Ovary (tissue), 9 donors: ENCODE measurements around the gene MARCO. TPM values are rescaled to one million over a fixed set of nuclear protein-coding genes. Genes with fewer than 3 reads are reported as not detected.

Experiments used
- DNase-seq, 5 donors: peaks; one replicate each; pipeline ENCODE4 v3.0.0-alpha.2; 2019 to 2020
- H3K27ac ChIP-seq, 2 donors: fragments of 200-600 bp; one replicate each; pipeline versions ENCODE4 v1.5.1 to v1.8.0; 2019 to 2022
- H3K27me3 ChIP-seq: fragments of 200-600 bp; one replicate; pipeline ENCODE4 v1.8.0; 2022
- H3K36me3 ChIP-seq: fragments of 200-600 bp; sonication (generic); one replicate; pipeline ENCODE4 v1.5.1; 2019
- H3K4me1 ChIP-seq: one replicate; pipeline ENCODE4 v1.8.1; 2013; ENCODE audit warnings: mild to moderate bottlenecking, moderate library complexity; ENCODE audit not compliant: insufficient read depth
- H3K4me3 ChIP-seq: fragments of 200-600 bp; sonication (generic); one replicate; pipeline ENCODE4 v1.5.1; 2017
- H3K9me3 ChIP-seq, 2 donors: fragments of 200-600 bp in 1 of 2; sonication (generic) in 1 of 2; one replicate each; pipeline versions ENCODE4 v1.5.1 to v1.8.1; 2013 to 2019; ENCODE audit warnings: mild to moderate bottlenecking in 1 of 2, moderate library complexity in 1 of 2
- EP300 ChIP-seq: sonication (generic); formaldehyde crosslinking; IDR thresholded peaks from one replicate; pipeline ENCODE4 v1.6.1; 2017; ENCODE audit warnings: antibody characterized with exemption
- POLR2A ChIP-seq: fragments of 450-650 bp; IDR thresholded peaks from one replicate; pipeline ENCODE4 v1.6.1; 2017; ENCODE audit warnings: antibody characterized with exemption, mild to moderate bottlenecking, moderate library complexity
- WGBS, 3 donors: extraction: QIAGEN DNeasy Blood & Tissue Kit in 1 of 3; methylation state at CpG; one replicate each; pipeline versions ENCODE4 v1.1.5 to v1.1.7; 2013 to 2017; 5-methylcytosine and 5-hydroxymethylcytosine counted together
- intact Hi-C, 4 donors: fragments of 100-400 bp; cut with DNase I; formaldehyde crosslinking; loops; one replicate each; pipeline versions ENCODE4 v1.11.0 to v1.15.1; 2022 to 2023
- polyA plus RNA-seq, 2 donors: library from polyadenylated mRNA; stranded (reverse); fragments of 200-250 nt in 1 of 2; fragments of 350-450 nt in 1 of 2; fragmentation: Illumina TruSeq in 1 of 2; extraction: RNeasy Lipid Tissue Mini Kit (QIAGEN cat#74804) in 1 of 2; gene quantifications; one replicate each; pipeline ENCODE4 v1.2.3, GENCODE V29; 2013 to 2014
- total RNA-seq, 7 donors: library from RNA; depleted of rRNA in 2 of 7; stranded (reverse); fragments of >200 nt in 2 of 7; fragmentation: NEBNext Ultra II Directional in 3 of 7; extraction: Animal tissue kit (Norgen Biotek cat#: 25700) in 3 of 7; gene quantifications; one replicate each; pipeline versions ENCODE4 v1.1.0 to v1.2.4, GENCODE V29; 2016 to 2023
- TF ChIP-seq, protein P1 (sequence below), 3 donors: fragments of 450-650 bp in 2 of 3; fragments of 200-600 bp in 1 of 3; IDR thresholded peaks; one replicate each; pipeline versions ENCODE4 v1.5.1 to v1.8.0; 2016 to 2022; ENCODE audit warnings: antibody characterized with exemption in 3 of 3, mild to moderate bottlenecking in 1 of 3
- donor health status: DM: no; HTN: no; CAD: no; lungs with moderate emphysema.
- donor health status: DM: no; HTN: no; CAD: no.
- donor health status: Bipolar disorder and iron deficiency.
- donor health status: DM: yes; HTN: yes; CAD: no.
- donor health status: DM: no; HTN: no; CAD: no.
- donor health status: DM: yes; HTN: yes; CAD: no.

MARCO gene
- total and polyA plus RNA-seq, 9 donors, result 1.1 to 19.9 (median 6.0) TPM

DNA sequence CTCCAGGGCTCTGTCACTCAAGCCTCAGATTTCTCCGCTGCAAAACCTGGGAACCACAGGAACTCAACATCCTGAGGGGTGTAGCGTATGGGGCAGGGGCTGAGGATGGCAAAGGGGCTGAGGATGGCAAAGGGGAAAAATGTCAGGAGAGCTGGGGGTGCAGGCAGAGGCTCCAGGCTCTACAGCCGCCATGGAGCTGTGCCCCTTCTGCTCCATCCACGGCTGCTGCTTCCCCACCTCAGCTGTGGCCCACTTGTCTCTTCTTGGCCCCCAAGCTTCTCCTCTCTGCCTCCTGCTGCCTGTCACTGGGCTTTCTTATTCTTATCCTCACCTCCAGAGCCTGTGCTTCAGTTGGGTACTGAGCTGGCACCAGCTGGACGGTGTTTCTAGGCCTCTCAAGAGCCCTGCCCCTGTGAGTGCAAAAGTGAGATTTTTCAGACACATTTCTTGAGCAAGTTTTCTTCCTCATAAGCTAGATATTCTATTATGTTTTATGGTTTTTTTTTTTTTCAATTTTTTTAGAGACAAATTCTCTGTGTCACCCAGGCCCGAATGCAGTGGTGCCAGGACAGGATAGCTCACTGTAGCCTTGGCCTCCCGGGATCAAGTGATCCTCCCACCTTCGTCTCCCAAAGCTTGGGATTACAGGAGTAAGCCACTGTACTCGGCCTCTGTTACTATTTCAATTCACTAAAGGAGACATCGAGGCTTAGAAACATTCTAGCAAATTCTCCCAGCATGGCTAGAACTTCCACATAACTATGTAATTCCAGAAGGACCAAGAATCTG, 49.0 kb downstream of the MARCO start:
- intact Hi-C loops, result no loop called here
- no peaks in the 10 kb centered on the region for H3K27me3 ChIP-seq
- no peaks in the 10 kb centered on the region for H3K4me1 ChIP-seq
- no peak for DNase-seq
- TF ChIP-seq, protein P1, sequence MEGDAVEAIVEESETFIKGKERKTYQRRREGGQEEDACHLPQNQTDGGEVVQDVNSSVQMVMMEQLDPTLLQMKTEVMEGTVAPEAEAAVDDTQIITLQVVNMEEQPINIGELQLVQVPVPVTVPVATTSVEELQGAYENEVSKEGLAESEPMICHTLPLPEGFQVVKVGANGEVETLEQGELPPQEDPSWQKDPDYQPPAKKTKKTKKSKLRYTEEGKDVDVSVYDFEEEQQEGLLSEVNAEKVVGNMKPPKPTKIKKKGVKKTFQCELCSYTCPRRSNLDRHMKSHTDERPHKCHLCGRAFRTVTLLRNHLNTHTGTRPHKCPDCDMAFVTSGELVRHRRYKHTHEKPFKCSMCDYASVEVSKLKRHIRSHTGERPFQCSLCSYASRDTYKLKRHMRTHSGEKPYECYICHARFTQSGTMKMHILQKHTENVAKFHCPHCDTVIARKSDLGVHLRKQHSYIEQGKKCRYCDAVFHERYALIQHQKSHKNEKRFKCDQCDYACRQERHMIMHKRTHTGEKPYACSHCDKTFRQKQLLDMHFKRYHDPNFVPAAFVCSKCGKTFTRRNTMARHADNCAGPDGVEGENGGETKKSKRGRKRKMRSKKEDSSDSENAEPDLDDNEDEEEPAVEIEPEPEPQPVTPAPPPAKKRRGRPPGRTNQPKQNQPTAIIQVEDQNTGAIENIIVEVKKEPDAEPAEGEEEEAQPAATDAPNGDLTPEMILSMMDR (IDR thresholded peaks at IDR 0.05), result no peak
- TF ChIP-seq EP300 (no peak), POLR2A (no peak)
- H3K4me3 ChIP-seq, result no peak overlapping the region
- no peaks in the 10 kb centered on the region for H3K9me3 ChIP-seq
- 65 to 73% (median 67%) methylated on average over 10 of the region's 10 CpGs for WGBS, 3 donors
- no peaks in the 10 kb centered on the region for H3K36me3 ChIP-seq
- H3K27ac ChIP-seq, result no peak overlapping the region

DNA sequence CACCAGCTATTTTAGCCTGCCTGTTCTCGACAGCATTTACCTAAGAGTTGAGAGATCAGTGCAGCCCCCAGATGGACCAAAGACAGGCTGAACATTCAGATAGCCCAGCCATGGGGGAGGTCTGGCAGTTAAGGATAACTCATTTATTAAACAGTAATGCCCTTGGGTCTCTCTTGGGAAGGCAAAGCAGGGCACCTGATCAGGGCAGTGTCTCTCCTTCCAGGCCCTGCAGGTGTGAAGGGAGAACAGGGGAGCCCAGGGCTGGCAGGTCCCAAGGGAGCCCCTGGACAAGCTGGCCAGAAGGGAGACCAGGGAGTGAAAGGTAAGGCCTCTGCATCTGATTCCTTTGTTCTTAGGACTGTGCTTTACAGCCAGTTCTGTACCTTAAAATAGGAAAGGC, 49.6 kb downstream of the MARCO start:
- no peaks in the 10 kb centered on the region for H3K36me3 ChIP-seq
- no peak overlapping the region for H3K27ac ChIP-seq
- no peak overlapping the region for H3K4me3 ChIP-seq
- TF ChIP-seq, protein P1 (IDR thresholded peaks at IDR 0.05), result no peak
- TF ChIP-seq EP300 (no peak), POLR2A (no peak)
- no peak for DNase-seq
- no peaks in the 10 kb centered on the region for H3K9me3 ChIP-seq
- H3K4me1 ChIP-seq, result no peaks in the 10 kb centered on the region
- intact Hi-C loops, result no loop called here
- no peaks in the 10 kb centered on the region for H3K27me3 ChIP-seq
- 46 to 65% (median 56%) methylated on average over 1 of the region's 1 CpG for WGBS, 3 donors

DNA sequence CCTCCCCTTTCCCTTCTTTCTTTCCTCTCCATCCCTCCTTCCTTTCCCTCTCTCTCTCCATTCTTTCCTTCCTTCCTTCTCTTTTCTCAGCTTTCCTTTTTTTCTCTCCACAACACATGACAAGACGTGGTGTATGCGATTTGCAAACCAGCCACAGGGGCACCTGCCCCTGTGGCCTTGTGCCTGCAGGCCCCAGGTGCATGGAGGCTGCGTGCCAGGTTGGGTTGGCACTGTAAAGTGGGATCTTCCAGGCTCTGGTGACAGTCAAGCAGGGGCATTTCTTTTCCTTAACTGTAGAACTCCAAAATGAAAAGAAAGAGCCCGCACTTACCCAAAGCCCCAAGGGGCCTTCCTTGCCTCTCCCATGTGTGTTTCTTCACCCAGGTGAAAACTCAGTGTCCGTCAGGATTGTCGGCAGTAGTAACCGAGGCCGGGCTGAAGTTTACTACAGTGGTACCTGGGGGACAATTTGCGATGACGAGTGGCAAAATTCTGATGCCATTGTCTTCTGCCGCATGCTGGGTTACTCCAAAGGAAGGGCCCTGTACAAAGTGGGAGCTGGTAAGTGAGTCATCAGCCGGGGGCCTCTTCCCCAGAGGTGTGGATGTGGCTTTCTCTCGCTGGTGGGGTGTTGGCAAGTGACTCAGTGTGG, 50.9 kb downstream of the MARCO start:
- no peaks in the 10 kb centered on the region for H3K4me1 ChIP-seq
- WGBS, 3 donors, result 78 to 81% (median 79%) methylated on average over 13 of the region's 13 CpGs
- TF ChIP-seq EP300, result no peak
- TF ChIP-seq, protein P1 (IDR thresholded peaks at IDR 0.05), result no peak
- no peak for TF ChIP-seq POLR2A

DNA sequence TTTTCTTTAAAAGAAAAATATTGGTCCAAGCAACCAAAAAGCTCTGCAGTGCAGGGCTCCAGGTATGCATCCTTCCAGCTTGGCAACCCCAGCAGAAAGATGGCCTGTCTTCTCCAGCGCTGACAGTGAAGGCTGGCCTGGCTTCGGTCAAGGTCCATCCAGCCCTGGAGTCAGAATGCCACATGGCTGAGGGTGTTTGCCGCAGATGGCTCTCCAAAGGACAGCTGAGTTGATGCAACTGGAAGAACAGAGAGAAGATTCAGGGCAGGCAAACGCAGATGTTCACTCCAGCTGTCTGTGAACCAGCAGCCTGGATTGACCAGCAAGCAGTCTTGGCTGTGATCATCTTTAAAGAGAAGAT, 51.4 kb downstream of the MARCO start:
- no peaks in the 10 kb centered on the region for H3K9me3 ChIP-seq
- TF ChIP-seq POLR2A, result no peak
- TF ChIP-seq, protein P1 (IDR thresholded peaks at IDR 0.05), result no peak
- no peak for TF ChIP-seq EP300
- H3K27ac ChIP-seq, result no peak overlapping the region
- no peaks in the 10 kb centered on the region for H3K4me1 ChIP-seq
- WGBS, 3 donors, result 78 to 91% (median 83%) methylated on average over 4 of the region's 4 CpGs
- intact Hi-C loops, result no loop called here
- DNase-seq, result no peak
- no peak overlapping the region for H3K4me3 ChIP-seq
- no peaks in the 10 kb centered on the region for H3K36me3 ChIP-seq
- H3K27me3 ChIP-seq, result no peaks in the 10 kb centered on the region

More for the DNA sequence above, 50.9 kb downstream of the MARCO start:
- no peaks in the 10 kb centered on the region for H3K36me3 ChIP-seq
- no peak overlapping the region for H3K27ac ChIP-seq
- H3K9me3 ChIP-seq, result no peaks in the 10 kb centered on the region
- no peaks in the 10 kb centered on the region for H3K27me3 ChIP-seq
- H3K4me3 ChIP-seq, result no peak overlapping the region
- intact Hi-C loops, result no loop called here
- no peak for DNase-seq
